Lung (tissue), 12 donors: ENCODE data around the gene EPB41L2. TPM values are rescaled to one million over a fixed set of nuclear protein-coding genes. Genes with fewer than 3 reads are reported as not detected.

ENCODE experiments used
- ATAC-seq: fragments of 200-7000 bp; cut with Tn5 transposase; one replicate; pipeline ENCODE4 v1.9.1; 2020; ENCODE audit warnings: moderate number of reproducible peaks; ENCODE audit not compliant: insufficient read depth, low FRiP score
- DNase-seq, 3 donors: peaks; one replicate each; pipeline ENCODE4 v3.0.0-alpha.2; 2013 to 2017
- H3K27ac ChIP-seq, 2 donors: one replicate each; pipeline ENCODE4 v1.5.1; 2013; ENCODE audit warnings: mild to moderate bottlenecking in 2 of 2, moderate library complexity in 2 of 2, control low read depth in 1 of 2, inconsistent platforms in 1 of 2, low read depth in 1 of 2, low read length in 1 of 2
- H3K27me3 ChIP-seq, 3 donors: one replicate each; pipeline ENCODE4 v1.5.1; 2013; ENCODE audit warnings: low read length in 2 of 3; ENCODE audit not compliant: control insufficient read depth in 3 of 3, insufficient read depth in 3 of 3
- H3K36me3 ChIP-seq, 4 donors: one replicate each; pipeline ENCODE4 v1.5.1; 2013; ENCODE audit warnings: low read length in 4 of 4, mild to moderate bottlenecking in 1 of 4, moderate library complexity in 1 of 4; ENCODE audit not compliant: control insufficient read depth in 4 of 4, insufficient read depth in 4 of 4
- H3K4me1 ChIP-seq, 5 donors: one replicate each; pipeline ENCODE4 v1.5.1; 2013; ENCODE audit warnings: low read length in 5 of 5, mild to moderate bottlenecking in 2 of 5, moderate library complexity in 1 of 5; ENCODE audit not compliant: control insufficient read depth in 5 of 5, insufficient read depth in 5 of 5
- H3K4me3 ChIP-seq: one replicate; pipeline ENCODE4 v1.5.1; 2013; ENCODE audit warnings: mild to moderate bottlenecking, control low read depth, moderate library complexity
- H3K9ac ChIP-seq, 2 donors: one replicate each; pipeline ENCODE4 v1.5.1; 2013; ENCODE audit warnings: low read length in 2 of 2, control low read depth in 1 of 2; ENCODE audit not compliant: insufficient read depth in 1 of 2
- H3K9me3 ChIP-seq, 4 donors: one replicate each; pipeline ENCODE4 v1.5.1; 2013; ENCODE audit warnings: low read length in 3 of 4, mild to moderate bottlenecking in 1 of 4, moderate library complexity in 1 of 4; ENCODE audit not compliant: control insufficient read depth in 4 of 4, insufficient read depth in 3 of 4
- WGBS, 2 donors: extraction: QIAGEN DNeasy Blood & Tissue Kit; methylation state at CpG; one replicate each; pipeline ENCODE4 v1.1.7; 2013; 5-methylcytosine and 5-hydroxymethylcytosine counted together
- polyA plus RNA-seq, 2 donors: library from polyadenylated mRNA; stranded (reverse); fragments of 200-250 nt; gene quantifications; one replicate each; pipeline ENCODE4 v1.2.1, GENCODE V29; 2013
- total RNA-seq, 2 donors: library from RNA; depleted of rRNA in 1 of 2; stranded (reverse); fragments of >200 nt in 1 of 2; gene quantifications; one replicate each; pipeline ENCODE4 v1.2.1, GENCODE V29; 2014 to 2021
- TF ChIP-seq, protein P1 (sequence below): IDR thresholded peaks from 2 replicates; pipeline ENCODE4 v1.5.1; 2012; ENCODE audit warnings: mild to moderate bottlenecking; ENCODE audit errors: control extremely low read depth, extremely low read depth
- donor health status: control.
- donor health status: control.
- donor health status: Bipolar disorder and iron deficiency.
- donor health status: healthy.
- donor health status: DM: yes; HTN: yes; CAD: no.

Gene EPB41L2
- total and polyA plus RNA-seq, 4 donors: 21.9 to 265 (median 52.7) TPM

DNA sequence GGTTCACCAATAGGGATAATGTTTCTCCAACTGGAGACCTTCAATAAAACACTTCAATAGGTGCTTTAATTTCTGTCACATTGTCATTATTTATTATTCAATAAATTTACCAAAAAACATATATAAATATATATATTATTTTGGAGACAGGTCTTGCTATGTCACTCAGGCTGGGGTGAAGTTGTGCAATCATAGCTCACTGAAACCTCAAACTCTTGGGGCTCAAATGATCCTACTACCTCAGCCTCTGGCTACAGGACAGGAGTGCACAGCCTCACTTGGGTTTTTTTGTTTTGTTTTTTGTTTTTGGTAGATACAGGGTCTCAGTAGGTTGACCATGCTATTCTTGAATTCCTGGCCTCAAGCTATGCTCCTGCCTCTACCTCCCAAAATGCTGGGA, 226.0 kb downstream of the EPB41L2 start:
- no peaks in the 10 kb centered on the region for H3K27me3 ChIP-seq
- H3K27ac ChIP-seq: no peak overlapping the region
- TF ChIP-seq, protein P1, sequence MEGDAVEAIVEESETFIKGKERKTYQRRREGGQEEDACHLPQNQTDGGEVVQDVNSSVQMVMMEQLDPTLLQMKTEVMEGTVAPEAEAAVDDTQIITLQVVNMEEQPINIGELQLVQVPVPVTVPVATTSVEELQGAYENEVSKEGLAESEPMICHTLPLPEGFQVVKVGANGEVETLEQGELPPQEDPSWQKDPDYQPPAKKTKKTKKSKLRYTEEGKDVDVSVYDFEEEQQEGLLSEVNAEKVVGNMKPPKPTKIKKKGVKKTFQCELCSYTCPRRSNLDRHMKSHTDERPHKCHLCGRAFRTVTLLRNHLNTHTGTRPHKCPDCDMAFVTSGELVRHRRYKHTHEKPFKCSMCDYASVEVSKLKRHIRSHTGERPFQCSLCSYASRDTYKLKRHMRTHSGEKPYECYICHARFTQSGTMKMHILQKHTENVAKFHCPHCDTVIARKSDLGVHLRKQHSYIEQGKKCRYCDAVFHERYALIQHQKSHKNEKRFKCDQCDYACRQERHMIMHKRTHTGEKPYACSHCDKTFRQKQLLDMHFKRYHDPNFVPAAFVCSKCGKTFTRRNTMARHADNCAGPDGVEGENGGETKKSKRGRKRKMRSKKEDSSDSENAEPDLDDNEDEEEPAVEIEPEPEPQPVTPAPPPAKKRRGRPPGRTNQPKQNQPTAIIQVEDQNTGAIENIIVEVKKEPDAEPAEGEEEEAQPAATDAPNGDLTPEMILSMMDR: no peak
- DNase-seq (no peak), ATAC-seq (no peak)
- H3K4me3 ChIP-seq: no peak overlapping the region
- peaks cover 0 to 3% (median under 1%) of the 10 kb centered on the region in 4 donors for H3K36me3 ChIP-seq
- no peak overlapping the region for H3K9ac ChIP-seq
- no peaks in the 10 kb centered on the region for H3K4me1 ChIP-seq
- no peaks in the 10 kb centered on the region for H3K9me3 ChIP-seq

DNA sequence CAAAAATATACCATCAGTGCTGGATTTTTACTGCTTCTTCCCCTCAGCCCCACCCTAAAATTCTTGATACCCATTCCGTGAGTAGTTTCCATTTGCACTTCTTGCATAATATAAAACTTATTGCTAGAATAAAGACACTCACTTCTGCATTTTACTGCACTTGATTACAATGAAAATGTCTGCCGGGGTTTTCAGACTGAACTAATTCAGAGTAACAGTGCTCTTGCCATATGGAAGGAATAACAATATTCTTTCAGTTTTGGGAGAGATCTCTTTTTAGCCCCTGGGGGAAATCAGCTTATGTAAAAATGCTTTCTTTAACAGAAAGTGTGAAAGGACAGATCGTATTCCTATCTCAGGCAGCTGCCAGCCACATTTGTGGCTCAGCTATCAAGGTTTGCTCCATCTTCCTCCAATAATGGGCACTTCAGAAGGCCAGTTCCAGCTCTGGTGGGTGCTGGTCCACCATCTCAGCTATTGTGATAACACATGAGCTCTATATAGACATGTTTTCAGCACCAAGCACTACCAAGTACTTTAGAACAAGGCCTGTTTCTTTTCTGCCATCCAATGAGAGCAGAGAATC, 226.9 kb downstream of the EPB41L2 start:
- TF ChIP-seq, protein P1: no peak
- H3K36me3 ChIP-seq: peaks cover 0 to 4% (median under 1%) of the 10 kb centered on the region in 4 donors
- H3K9ac ChIP-seq: no peak overlapping the region
- ATAC-seq: no peak
- no peak overlapping the region for H3K27ac ChIP-seq
- no peaks in the 10 kb centered on the region for H3K4me1 ChIP-seq
- no peaks in the 10 kb centered on the region for H3K9me3 ChIP-seq
- H3K4me3 ChIP-seq: no peak overlapping the region
- WGBS, 2 donors: 66 to 81% methylated on average over 3 of the region's 3 CpGs
- no peak for DNase-seq
- H3K27me3 ChIP-seq: no peaks in the 10 kb centered on the region

DNA sequence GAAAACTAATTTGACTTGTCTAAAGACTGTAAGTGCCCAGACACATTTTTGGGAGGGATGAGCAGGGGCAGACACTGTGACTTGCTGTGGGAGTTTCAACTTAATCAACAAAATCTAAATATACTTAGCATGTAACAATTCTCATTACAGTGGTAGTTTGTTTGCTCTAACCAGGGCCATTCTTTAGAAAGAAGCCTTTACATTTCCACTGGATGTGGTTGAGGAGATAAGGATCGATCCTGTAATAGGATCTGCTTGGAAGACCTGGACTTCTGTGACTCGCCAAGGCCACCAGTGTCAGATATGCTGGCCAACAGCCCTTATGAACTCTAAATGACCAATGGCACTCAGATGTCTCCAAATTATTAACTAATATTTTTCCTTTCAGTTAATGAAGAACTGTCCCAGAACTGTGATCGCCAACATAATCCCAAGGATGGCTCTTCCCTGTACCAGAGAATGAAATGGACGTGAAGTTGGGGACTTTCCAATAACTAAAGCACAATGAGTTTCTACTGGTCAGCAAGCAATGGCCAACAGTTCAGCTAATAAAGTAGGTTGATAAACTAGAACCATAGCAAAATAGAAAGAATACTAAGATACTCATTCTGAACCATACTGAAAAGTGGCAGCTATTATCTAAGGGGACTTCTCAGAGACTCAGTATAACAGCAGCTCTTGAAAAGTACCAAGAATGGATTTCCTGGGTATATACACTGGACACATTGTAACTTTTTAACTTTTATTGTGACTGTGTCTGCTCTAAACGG, 228.4 kb downstream of the EPB41L2 start:
- H3K4me3 ChIP-seq: no peak overlapping the region
- no peak for ATAC-seq
- H3K27ac ChIP-seq: no peak overlapping the region
- H3K9ac ChIP-seq: no peak overlapping the region
- H3K27me3 ChIP-seq: no peaks in the 10 kb centered on the region
- H3K9me3 ChIP-seq: no peaks in the 10 kb centered on the region
- H3K36me3 ChIP-seq: peaks cover 0 to 4% (median 0%) of the 10 kb centered on the region in 4 donors
- no peaks in the 10 kb centered on the region for H3K4me1 ChIP-seq
- DNase-seq: no peak
- TF ChIP-seq, protein P1: no peak
- WGBS, 2 donors: 92 to 96% methylated on average over 5 of the region's 5 CpGs
